Measurements from ENCODE around the gene GAR1. TPM values are rescaled to one million over a fixed set of nuclear protein-coding genes. Genes with fewer than 3 reads are reported as not detected.

Gene GAR1
- total and polyA plus RNA-seq, 5 donors from 2014 or later = 9.8 to 17.4 (median 15.4) TPM

DNA sequence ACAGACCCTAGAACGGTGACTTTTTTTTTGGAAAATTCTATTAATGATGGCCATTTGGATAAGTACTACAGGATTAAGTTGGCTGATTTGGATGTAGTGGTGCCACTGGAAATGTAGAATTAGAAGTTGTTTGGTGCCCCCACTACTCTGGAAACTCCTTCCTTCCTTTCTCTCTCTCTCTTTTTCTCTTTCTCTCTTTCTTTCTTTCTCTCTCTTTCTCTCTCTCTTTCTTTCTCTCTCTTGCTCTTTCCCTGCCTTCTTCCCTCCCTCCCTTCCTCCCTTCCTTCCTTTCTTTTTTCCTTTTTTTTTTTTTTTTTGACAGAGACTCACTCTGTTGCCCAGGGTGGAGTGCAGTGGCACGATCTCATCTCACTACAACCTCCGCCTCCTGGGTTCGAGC is 2.7 kb downstream of the GAR1 start:
- H3K27me3 Mint-ChIP-seq = no peaks in the 10 kb centered on the region
- Histone ChIP-seq H3K9me3 (ENCODE audit: control insufficient read depth in 2 of 2, low read length in 2 of 2) (no peaks in the 10 kb centered on the region), H3K27ac (ENCODE audit: insufficient read depth, low read length, poor library complexity, severe bottlenecking) (no peak overlapping the region), H3K36me3 (ENCODE audit: control insufficient read depth, insufficient read depth, low read length) (peaks cover 47% of the 10 kb centered on the region), H3K4me3 (ENCODE audit: low read depth, low read length) (no peak overlapping the region), H3K27me3 (ENCODE audit: control insufficient read depth, insufficient read depth, low read length) (no peaks in the 10 kb centered on the region), H3K4me1 (ENCODE audit: control insufficient read depth, insufficient read depth, low read length, poor library complexity, severe bottlenecking) (peaks cover 15% of the 10 kb centered on the region)
- H3K4me1 Mint-ChIP-seq = peaks cover 37 to 57% (median 49%) of the 10 kb centered on the region in 4 donors
- H3K36me3 Mint-ChIP-seq = peaks cover 32% of the 10 kb centered on the region
- DNase-seq = no peak
- no peak overlapping the region for H3K4me3 Mint-ChIP-seq
- ATAC-seq (ENCODE audit: low read depth in 2 of 2) = no peak
- no peaks in the 10 kb centered on the region for H3K9me3 Mint-ChIP-seq
- H3K27ac Mint-ChIP-seq = peak overlapping the region in 2 of 3 donors; percentile 23 to 49

DNA sequence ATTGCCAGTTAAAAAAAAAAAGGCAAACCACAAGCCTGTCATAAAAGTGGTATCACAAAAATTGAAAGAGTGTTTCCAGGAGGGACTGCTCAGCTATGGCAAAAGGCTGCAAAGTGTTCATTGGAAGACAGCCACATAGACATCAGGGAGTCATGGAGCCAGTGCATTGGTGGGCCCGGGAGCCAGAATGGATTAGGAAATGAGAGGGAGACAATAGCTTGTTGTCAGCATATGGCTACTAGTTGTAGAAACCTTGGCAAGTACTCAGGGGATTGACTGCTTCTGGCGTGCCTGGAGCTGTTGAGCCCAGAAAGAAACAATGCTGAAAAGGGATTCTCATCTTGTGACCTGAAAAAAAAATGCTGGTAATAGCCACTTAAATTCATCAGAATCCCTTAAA is 5.0 kb downstream of the GAR1 start:
- H3K9me3 Mint-ChIP-seq = no peaks in the 10 kb centered on the region
- H3K36me3 Mint-ChIP-seq = peaks cover 40% of the 10 kb centered on the region
- Histone ChIP-seq H3K27ac (ENCODE audit: insufficient read depth, low read length, poor library complexity, severe bottlenecking) (peak overlapping the region; percentile 11), H3K4me3 (ENCODE audit: low read depth, low read length) (no peak overlapping the region), H3K36me3 (ENCODE audit: control insufficient read depth, insufficient read depth, low read length) (peaks cover 64% of the 10 kb centered on the region), H3K9me3 (ENCODE audit: control insufficient read depth in 2 of 2, low read length in 2 of 2) (no peaks in the 10 kb centered on the region), H3K4me1 (ENCODE audit: control insufficient read depth, insufficient read depth, low read length, poor library complexity, severe bottlenecking) (peaks cover 9% of the 10 kb centered on the region), H3K27me3 (ENCODE audit: control insufficient read depth, insufficient read depth, low read length) (no peaks in the 10 kb centered on the region)
- H3K27ac Mint-ChIP-seq = peak overlapping the region in 2 of 3 donors; percentile 5 to 44
- DNase-seq (no peak), ATAC-seq (ENCODE audit: low read depth in 2 of 2) (no peak)
- no peak overlapping the region for H3K4me3 Mint-ChIP-seq
- H3K4me1 Mint-ChIP-seq = peaks cover 33 to 46% (median 37%) of the 10 kb centered on the region in 4 donors
- no peaks in the 10 kb centered on the region for H3K27me3 Mint-ChIP-seq

DNA sequence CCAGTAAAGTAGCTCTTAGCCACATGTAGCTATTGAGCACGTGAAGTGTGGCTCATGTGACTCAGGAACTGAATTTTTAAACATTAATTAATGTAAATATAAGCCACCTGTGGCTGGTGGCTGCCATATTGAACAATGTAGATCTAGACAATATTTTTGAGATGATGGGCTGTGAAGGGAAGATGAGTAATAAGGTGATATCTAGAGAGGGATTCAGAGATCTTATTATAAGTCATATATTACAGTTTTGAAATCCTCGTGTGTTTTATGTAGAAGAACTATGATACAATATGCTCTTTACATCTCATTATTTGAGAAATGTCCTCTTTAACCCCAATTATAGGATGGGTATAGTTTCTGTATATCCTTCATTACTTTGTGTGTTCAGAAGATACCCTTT is 5.6 kb downstream of the GAR1 start:
- ATAC-seq (ENCODE audit: low read depth in 2 of 2) = no peak
- H3K4me3 ChIP-seq (ENCODE audit: low read depth, low read length) = no peak overlapping the region
- H3K27me3 ChIP-seq (ENCODE audit: control insufficient read depth, insufficient read depth, low read length) = no peaks in the 10 kb centered on the region
- Mint-ChIP-seq H3K9me3 (no peaks in the 10 kb centered on the region), H3K4me1 (peaks cover 29 to 40% (median 31%) of the 10 kb centered on the region in 4 donors), H3K4me3 (no peak overlapping the region), H3K36me3 (peaks cover 41% of the 10 kb centered on the region), H3K27ac (peak overlapping the region in 2 of 3 donors; percentile 31 to 53), H3K27me3 (no peaks in the 10 kb centered on the region)
- H3K27ac ChIP-seq (ENCODE audit: insufficient read depth, low read length, poor library complexity, severe bottlenecking) = no peak overlapping the region
- H3K9me3 ChIP-seq (ENCODE audit: control insufficient read depth in 2 of 2, low read length in 2 of 2) = no peaks in the 10 kb centered on the region
- H3K4me1 ChIP-seq (ENCODE audit: control insufficient read depth, insufficient read depth, low read length, poor library complexity, severe bottlenecking) = peaks cover 8% of the 10 kb centered on the region
- no peak for DNase-seq
- H3K36me3 ChIP-seq (ENCODE audit: control insufficient read depth, insufficient read depth, low read length) = peaks cover 64% of the 10 kb centered on the region

DNA sequence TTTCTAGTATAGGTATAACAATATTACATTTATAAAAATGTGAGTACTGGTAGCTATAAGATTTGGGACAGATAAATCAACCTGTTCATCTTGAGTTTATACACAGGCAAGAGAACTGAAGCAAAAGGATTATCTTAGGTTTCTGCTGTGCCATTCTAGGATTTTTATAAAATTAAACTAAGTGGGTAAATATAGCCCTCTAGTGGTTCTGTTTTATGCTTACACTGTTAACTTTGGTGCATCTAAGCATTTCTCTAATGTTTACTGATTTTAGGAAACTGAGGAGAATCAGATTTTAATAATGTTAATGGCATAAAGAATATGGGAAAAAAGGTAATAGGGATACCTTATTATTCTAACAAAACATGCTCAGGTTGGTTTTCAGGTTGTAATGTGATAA is 11.2 kb downstream of the GAR1 start:
- ATAC-seq (ENCODE audit: low read depth in 2 of 2) (peak; percentile 61 to 62), DNase-seq (peak in 2 of 3 donors; percentile 42 to 46)
- Histone ChIP-seq H3K27me3 (ENCODE audit: control insufficient read depth, insufficient read depth, low read length) (no peaks in the 10 kb centered on the region), H3K4me3 (ENCODE audit: low read depth, low read length) (no peak overlapping the region), H3K9me3 (ENCODE audit: control insufficient read depth in 2 of 2, low read length in 2 of 2) (no peaks in the 10 kb centered on the region), H3K36me3 (ENCODE audit: control insufficient read depth, insufficient read depth, low read length) (peaks cover 29% of the 10 kb centered on the region), H3K27ac (ENCODE audit: insufficient read depth, low read length, poor library complexity, severe bottlenecking) (no peak overlapping the region), H3K4me1 (ENCODE audit: control insufficient read depth, insufficient read depth, low read length, poor library complexity, severe bottlenecking) (no peaks in the 10 kb centered on the region)
- no peak overlapping the region for H3K4me3 Mint-ChIP-seq
- no peaks in the 10 kb centered on the region for H3K27me3 Mint-ChIP-seq
- no peak overlapping the region for H3K27ac Mint-ChIP-seq
- peaks cover 0 to 6% (median under 1%) of the 10 kb centered on the region in 4 donors for H3K4me1 Mint-ChIP-seq
- peaks cover 18% of the 10 kb centered on the region for H3K36me3 Mint-ChIP-seq
- H3K9me3 Mint-ChIP-seq = no peaks in the 10 kb centered on the region

DNA sequence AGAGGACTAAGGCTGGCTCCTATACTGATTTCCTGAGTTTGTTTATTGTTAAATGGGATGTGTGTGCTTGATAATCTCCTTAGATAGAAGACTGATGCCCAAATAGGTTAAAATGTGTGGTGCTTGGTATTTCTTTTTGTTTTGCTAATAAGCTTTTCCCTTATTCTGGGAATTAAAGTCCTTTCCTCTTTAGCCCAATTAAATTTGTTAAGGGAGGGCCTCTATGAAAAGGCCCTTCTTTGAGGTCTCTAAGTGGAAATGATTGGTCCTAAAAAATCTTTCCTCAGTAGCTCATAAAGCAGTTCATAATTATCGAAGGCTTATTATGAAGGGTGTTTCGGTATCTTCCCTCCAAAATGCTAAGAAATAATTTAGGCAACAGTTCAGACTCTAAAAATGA is 12.1 kb downstream of the GAR1 start, which contains the start of gene RRH:
Gene RRH, plus strand, starts transcription at position 301 of the 400 bp plus-strand sequence. Its CDS starts 56 bp downstream, at position 357.
- H3K27me3 ChIP-seq (ENCODE audit: control insufficient read depth, insufficient read depth, low read length) = no peaks in the 10 kb centered on the region
- Mint-ChIP-seq H3K27me3 (no peaks in the 10 kb centered on the region), H3K36me3 (peaks cover 14% of the 10 kb centered on the region), H3K9me3 (no peaks in the 10 kb centered on the region), H3K4me3 (no peak within 1 kb of the TSS), H3K27ac (no peak within 1 kb of the TSS), H3K4me1 (peaks cover 0 to 6% (median 0%) of the 10 kb centered on the region in 4 donors)
- H3K4me3 ChIP-seq (ENCODE audit: low read depth, low read length) = no peak within 1 kb of the TSS
- H3K27ac ChIP-seq (ENCODE audit: insufficient read depth, low read length, poor library complexity, severe bottlenecking) = no peak within 1 kb of the TSS
- no peaks in the 10 kb centered on the region for H3K9me3 ChIP-seq (ENCODE audit: control insufficient read depth in 2 of 2, low read length in 2 of 2)
- ATAC-seq (ENCODE audit: low read depth in 2 of 2) (no peak), DNase-seq (no peak)
- peaks cover 23% of the 10 kb centered on the region for H3K36me3 ChIP-seq (ENCODE audit: control insufficient read depth, insufficient read depth, low read length)
- H3K4me1 ChIP-seq (ENCODE audit: control insufficient read depth, insufficient read depth, low read length, poor library complexity, severe bottlenecking) = no peaks in the 10 kb centered on the region

DNA sequence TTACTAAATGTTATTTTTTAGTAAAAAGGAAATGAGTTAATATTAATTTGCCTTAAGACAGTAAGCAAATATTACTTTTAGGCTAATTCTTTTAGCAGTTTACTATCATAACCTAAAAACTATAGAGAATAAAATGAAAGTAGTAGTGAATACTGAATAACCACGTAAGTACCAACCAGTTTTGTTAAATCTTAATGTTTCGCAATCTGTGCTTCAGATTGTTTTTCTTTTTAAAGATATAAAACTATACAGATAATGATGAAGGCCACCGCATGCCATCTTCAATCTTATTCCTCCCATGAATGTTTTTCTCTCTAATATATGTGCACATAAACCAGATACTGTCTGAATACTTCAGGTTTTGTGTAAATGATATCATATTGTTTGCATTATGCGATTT is 18.2 kb downstream of the GAR1 start:
- Mint-ChIP-seq H3K4me3 (no peak overlapping the region), H3K27ac (no peak overlapping the region), H3K4me1 (no peaks in the 10 kb centered on the region), H3K9me3 (peaks cover 0 to 4% (median 0%) of the 10 kb centered on the region in 7 donors), H3K36me3 (peaks cover 10% of the 10 kb centered on the region), H3K27me3 (no peaks in the 10 kb centered on the region)
- no peaks in the 10 kb centered on the region for H3K36me3 ChIP-seq (ENCODE audit: control insufficient read depth, insufficient read depth, low read length)
- H3K9me3 ChIP-seq (ENCODE audit: control insufficient read depth in 2 of 2, low read length in 2 of 2) = no peaks in the 10 kb centered on the region
- H3K27me3 ChIP-seq (ENCODE audit: control insufficient read depth, insufficient read depth, low read length) = no peaks in the 10 kb centered on the region
- no peak for DNase-seq
- ATAC-seq (ENCODE audit: low read depth in 2 of 2) = no peak
- no peaks in the 10 kb centered on the region for H3K4me1 ChIP-seq (ENCODE audit: control insufficient read depth, insufficient read depth, low read length, poor library complexity, severe bottlenecking)
- no peak overlapping the region for H3K27ac ChIP-seq (ENCODE audit: insufficient read depth, low read length, poor library complexity, severe bottlenecking)
- no peak overlapping the region for H3K4me3 ChIP-seq (ENCODE audit: low read depth, low read length)

DNA sequence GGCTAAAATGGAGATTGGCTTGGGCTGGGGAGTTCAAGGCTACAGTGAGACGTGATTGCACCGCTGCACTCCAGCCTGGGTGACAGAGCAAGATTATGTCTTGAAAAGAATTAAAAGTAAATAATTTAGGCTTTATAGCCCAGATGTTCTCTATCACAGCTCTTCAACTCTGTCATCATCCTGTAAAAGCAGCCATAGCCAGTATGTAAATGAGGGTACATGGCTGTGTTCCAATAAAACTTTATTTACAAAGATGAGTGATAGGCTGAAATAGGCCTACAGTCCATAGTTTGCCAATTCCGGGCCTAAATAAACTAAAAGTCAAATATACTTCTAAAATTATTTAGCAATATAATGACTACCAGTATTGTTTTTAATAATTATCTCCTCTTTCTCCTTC is 21.4 kb downstream of the GAR1 start:
- H3K4me3 Mint-ChIP-seq = no peak overlapping the region
- no peaks in the 10 kb centered on the region for H3K27me3 Mint-ChIP-seq
- no peak overlapping the region for H3K27ac ChIP-seq (ENCODE audit: insufficient read depth, low read length, poor library complexity, severe bottlenecking)
- no peak overlapping the region for H3K27ac Mint-ChIP-seq
- no peaks in the 10 kb centered on the region for H3K9me3 ChIP-seq (ENCODE audit: control insufficient read depth in 2 of 2, low read length in 2 of 2)
- ATAC-seq (ENCODE audit: low read depth in 2 of 2) (no peak), DNase-seq (no peak)
- no peaks in the 10 kb centered on the region for H3K27me3 ChIP-seq (ENCODE audit: control insufficient read depth, insufficient read depth, low read length)
- H3K4me1 ChIP-seq (ENCODE audit: control insufficient read depth, insufficient read depth, low read length, poor library complexity, severe bottlenecking) = no peaks in the 10 kb centered on the region
- peaks cover 0 to 11% (median 2%) of the 10 kb centered on the region in 7 donors for H3K9me3 Mint-ChIP-seq
- H3K36me3 ChIP-seq (ENCODE audit: control insufficient read depth, insufficient read depth, low read length) = no peaks in the 10 kb centered on the region
- H3K4me3 ChIP-seq (ENCODE audit: low read depth, low read length) = no peak overlapping the region
- H3K36me3 Mint-ChIP-seq = peaks cover 12% of the 10 kb centered on the region
- H3K4me1 Mint-ChIP-seq = peaks cover 0 to 2% (median 0%) of the 10 kb centered on the region in 4 donors

DNA sequence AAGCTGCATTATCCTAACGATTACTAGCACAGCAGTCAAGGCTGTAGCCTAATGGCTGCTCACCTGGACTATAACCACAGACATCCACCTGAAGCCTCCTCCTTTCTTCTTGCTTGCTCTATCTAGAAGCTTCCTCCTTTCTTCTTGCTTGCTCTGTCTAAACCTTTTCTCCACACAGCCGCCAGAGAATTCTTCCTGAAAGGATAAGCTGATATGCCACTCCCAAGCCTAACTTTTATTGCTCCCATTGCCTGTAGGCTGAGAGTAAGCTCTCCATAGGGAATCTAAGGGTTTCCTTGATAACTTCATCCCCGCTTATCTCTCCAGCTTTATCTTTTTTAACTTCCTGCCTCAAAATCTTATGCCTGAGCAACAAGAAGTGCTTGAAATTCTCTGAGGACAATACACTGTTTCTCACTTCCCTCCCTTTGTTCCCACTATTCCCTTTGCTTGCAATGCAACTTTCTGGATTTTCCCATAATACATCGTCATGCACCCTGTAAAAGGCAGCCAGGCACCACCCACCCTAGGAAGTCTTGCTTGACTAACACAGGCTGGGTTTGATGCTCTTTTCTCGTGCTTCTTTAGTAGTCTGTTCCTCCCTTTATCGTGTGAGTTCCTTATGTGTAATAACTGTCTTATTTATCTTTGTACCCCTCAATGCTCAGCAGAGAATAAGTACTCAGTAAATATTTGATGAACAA is 31.0 kb downstream of the GAR1 start:
- no peak overlapping the region for H3K4me3 ChIP-seq (ENCODE audit: low read depth, low read length)
- no peaks in the 10 kb centered on the region for H3K36me3 Mint-ChIP-seq
- no peaks in the 10 kb centered on the region for H3K27me3 ChIP-seq (ENCODE audit: control insufficient read depth, insufficient read depth, low read length)
- H3K9me3 Mint-ChIP-seq = no peaks in the 10 kb centered on the region
- H3K27ac ChIP-seq (ENCODE audit: insufficient read depth, low read length, poor library complexity, severe bottlenecking) = no peak overlapping the region
- no peak overlapping the region for H3K4me3 Mint-ChIP-seq
- H3K4me1 Mint-ChIP-seq = no peaks in the 10 kb centered on the region
- DNase-seq (no peak), ATAC-seq (ENCODE audit: low read depth in 2 of 2) (no peak)
- no peaks in the 10 kb centered on the region for H3K27me3 Mint-ChIP-seq
- no peaks in the 10 kb centered on the region for H3K4me1 ChIP-seq (ENCODE audit: control insufficient read depth, insufficient read depth, low read length, poor library complexity, severe bottlenecking)
- no peak overlapping the region for H3K27ac Mint-ChIP-seq
- H3K9me3 ChIP-seq (ENCODE audit: control insufficient read depth in 2 of 2, low read length in 2 of 2) = no peaks in the 10 kb centered on the region
- H3K36me3 ChIP-seq (ENCODE audit: control insufficient read depth, insufficient read depth, low read length) = no peaks in the 10 kb centered on the region
